GM18870 (cell line): ENCODE data around the gene RSKR.
"Not testable (repeated sequence)": the region's sequence is repeated elsewhere in the genome, so short reads cannot be mapped to it uniquely, and the experiment has no call there.

Experiments
- ATAC-seq: cut with Tn5 transposase; IDR thresholded peaks from one replicate; pipeline ENCODE4 v1.9.1; 2021; ENCODE audit warnings: moderate library complexity; ENCODE audit not compliant: unreplicated experiment

The RSKR gene

DNA sequence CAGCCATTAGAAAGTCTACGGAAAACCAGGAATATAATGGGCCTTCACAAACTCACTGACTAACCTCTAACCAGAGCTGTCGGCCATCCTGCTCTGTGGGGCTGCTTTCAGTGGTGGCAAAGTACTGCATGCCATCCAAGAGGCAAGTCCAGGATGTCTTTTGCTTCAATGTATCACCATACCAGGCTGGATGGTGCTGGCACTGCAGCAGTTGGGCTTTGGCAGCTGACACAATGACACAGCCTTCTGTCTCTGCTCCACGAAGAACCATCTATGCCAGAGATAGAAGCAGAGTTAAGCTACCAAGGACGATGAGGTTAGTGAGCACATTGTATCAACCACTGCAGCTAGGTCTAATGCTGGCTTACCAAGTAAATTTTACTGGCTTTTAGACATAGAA, 9.7 kb upstream of the RSKR start:
- no peak for ATAC-seq

GRCh38 chr17:28622186-28622585, 8.2 kb upstream of the RSKR start:
- no peak for ATAC-seq

- no peak for ATAC-seq
Observed at GRCh38 chr17:28620010-28620409, 6.0 kb upstream of the RSKR start.

DNA sequence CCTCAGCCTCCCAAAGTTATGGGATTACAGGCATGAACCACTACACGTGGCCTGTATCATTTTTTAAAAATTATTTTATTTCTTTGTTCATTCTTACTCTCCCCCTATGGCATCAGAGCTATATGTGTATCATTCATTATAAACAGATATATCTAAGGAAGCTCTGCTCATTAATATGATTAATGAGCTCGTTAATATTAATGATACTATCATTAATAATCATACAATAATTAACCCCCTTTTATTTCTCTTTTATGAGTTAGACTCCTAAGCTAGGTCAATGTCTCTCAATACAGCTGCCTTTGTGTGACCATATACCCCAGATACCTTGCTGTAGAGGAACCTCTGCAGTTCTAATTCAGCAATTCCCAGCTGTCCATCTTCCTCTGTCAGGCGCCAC, 4.5 kb upstream of the RSKR start:
- no peak for ATAC-seq

DNA sequence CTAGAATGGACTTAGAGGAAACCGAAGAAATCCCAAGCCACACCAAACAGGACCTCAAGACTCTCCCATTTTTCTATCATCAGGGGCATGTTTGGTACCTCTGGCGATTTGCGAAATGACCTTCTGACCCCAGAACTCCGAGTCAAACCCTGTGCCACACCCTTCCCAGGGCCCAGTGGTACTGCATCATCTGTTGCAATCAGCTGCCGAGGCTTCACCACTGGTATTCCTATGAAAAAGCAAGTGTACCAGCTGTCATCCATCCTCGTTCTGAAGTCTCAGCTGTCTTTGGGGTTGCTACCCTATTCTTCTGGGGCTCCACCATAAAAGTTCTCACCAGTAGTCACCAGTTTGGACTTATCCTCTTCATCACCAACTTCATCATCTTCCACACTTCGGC, 2.3 kb upstream of the RSKR start:
- no peak for ATAC-seq

GRCh38 chr17:28615260-28615940, 1.4 kb upstream of the RSKR start:
- no peak for ATAC-seq

DNA sequence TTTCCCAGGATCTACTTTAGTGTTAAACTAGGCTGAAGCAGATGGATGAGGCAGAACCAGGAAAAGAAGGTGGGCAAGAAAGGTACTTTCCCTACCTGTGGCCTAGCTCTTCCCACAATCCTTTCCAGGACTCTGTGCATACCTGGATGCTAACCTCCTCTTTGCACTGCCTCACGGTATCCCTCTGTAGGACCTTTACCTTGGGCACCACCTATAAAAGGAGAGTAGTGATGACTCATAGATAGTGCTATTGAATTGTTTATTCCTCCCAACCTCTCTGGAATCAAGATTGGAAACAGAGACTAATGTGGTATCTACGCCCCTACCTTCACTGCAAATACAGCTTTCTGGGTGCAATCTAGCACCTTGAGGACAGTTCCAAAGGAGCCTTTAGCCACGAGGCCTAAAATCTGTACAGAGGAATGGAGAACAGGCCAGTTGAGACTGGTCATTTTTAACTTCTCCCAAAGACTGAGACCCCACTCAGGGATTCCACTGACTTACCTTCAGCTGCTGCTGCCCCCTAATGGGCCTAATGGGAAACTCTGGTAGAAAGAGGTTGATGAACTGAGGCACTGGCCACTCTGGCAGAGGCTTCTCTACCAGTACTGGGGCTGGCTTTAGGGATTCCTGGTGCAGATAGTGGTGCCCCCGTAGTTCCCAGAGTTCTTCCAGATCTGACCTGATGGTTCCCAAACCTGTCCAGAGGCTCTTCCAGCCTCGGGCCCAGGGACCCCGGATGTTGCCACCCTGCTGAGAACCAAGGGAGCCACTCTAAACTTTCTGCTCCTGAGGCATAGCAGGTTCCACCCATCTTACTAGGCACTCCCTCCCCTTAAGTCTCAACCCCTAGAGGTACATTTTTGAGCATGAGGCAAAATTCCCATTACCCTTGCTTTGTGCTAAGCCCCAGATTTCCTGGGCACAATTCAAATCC, 781 bp downstream of the RSKR start:
- no peak for ATAC-seq

DNA sequence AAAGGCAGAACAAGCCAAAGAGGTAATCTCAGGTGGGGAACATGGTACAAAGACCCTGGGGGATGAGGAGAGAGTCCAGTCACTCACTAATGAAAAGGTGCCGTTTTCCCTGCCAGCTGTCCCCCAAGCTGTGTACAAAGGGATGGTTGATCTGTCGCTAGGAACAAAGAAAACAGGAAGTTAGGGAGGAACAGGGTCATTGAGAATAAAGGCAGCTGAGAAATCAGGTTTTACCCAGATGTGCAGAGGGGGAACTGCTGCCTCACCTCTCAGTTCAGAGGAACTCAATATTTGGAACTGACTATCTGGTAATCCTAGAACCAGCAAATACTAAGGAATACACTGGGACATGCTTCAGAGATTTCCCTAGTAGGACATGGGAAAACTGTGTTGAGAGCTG, 1.5 kb downstream of the RSKR start:
- ATAC-seq = no peak

- no peak for ATAC-seq
Observed at GRCh38 chr17:28610376-28610775, 3.6 kb downstream of the RSKR start.

GRCh38 chr17:28604031-28604430, 10.0 kb downstream of the RSKR start:
- not testable (repeated sequence) for ATAC-seq

- ATAC-seq = peak; percentile 42
Observed at GRCh38 chr17:28599311-28600184, 14.4 kb downstream of the RSKR start.

- peak; percentile 40 for ATAC-seq
Observed at GRCh38 chr17:28598799-28599310, 15.1 kb downstream of the RSKR start, which contains the start of gene SPAG5. Gene SPAG5, minus strand, starts transcription at chr17:28599025. Its CDS starts 79 bp downstream, at chr17:28598946.

- ATAC-seq = no peak
Observed at GRCh38 chr17:28598389-28598788, 15.6 kb downstream of the RSKR start.

GRCh38 chr17:28597606-28598383, 16.2 kb downstream of the RSKR start:
- ATAC-seq = no peak

GRCh38 chr17:28592260-28592659, 21.7 kb downstream of the RSKR start:
- no peak for ATAC-seq

DNA sequence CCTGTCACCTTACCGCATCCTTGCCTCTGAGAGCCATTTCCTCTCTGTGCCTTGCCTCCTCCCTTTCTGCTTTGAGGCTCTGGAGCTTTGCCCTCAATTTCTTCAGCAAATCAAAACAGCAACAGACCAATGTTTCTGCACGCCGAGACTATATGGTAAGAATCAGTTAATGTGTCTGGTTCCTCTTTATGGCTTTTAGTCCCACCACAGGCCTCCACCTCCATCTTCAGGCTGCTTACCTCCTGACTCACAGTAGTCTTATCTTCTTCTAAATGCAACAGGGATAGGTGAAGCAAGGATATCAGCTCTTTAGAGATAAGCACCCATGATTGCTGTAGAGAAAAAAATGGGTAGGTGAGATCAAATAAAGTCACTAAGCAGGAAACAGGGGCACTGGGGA, 28.1 kb downstream of the RSKR start:
- ATAC-seq = no peak

- ATAC-seq = no peak
Observed at GRCh38 chr17:28584434-28584833, 29.6 kb downstream of the RSKR start.

- ATAC-seq = no peak
Observed at GRCh38 chr17:28582513-28582912, 31.5 kb downstream of the RSKR start.

DNA sequence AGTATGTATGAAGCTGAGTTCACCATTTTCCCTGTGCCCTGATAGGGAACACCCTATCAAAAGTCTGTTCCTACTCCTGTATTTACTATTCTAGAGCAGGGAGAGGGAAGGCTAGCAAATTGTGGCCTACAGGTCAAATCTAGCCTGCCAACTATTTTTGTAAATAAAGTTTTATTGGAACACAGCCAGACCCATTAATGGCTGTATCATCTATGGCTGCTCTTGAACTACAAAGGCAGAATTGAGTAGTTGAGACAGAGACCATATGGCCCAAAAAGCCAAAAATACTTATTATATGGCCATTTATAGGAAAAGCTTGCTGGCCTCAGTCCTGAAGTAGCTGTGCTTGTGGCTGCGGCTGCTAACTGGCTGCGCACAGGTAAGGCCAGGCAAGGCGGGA, 33.0 kb downstream of the RSKR start:
- ATAC-seq = no peak

DNA sequence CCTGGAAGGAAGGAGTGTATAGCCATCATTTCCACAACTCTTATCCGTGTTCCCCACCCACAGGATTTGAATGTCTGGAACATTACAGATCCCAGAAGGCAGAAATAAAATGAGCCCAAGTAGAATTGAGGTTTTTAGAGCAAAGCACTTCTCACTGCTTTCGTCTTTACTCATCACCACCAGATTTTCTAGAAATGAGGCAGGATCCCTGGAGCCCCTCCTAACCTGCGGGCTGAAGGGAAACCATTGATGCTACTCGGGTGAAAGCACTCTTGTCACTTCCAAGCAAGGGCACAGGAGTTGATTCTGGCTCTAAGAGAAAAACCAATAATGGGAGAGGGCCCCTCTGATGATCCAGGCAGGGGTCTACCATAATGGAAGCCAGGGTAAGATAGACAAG, 34.5 kb downstream of the RSKR start:
- ATAC-seq = no peak
